ENCODE results near the gene LIG1.

DNA sequence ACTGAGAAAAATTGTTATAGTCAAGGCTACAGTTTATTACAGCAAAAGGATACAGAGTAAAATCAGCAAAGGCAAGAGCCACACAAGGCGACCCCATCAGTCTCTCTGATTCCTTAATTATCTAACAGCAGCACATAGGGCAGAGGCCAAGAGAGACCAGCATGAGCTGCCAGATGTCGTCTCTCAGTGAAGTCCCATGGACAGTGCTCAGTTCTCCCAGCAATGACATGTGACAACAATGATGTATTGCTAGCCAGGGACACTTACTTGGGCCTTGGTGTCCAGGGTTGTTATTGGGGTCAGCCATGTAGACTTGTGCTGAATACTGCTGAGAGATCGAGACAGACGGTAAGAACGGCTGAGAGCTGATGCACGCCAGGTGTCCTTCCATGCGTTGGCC lies 22.6 kb upstream of the LIG1 start:
- TF ChIP-seq, protein P1, sequence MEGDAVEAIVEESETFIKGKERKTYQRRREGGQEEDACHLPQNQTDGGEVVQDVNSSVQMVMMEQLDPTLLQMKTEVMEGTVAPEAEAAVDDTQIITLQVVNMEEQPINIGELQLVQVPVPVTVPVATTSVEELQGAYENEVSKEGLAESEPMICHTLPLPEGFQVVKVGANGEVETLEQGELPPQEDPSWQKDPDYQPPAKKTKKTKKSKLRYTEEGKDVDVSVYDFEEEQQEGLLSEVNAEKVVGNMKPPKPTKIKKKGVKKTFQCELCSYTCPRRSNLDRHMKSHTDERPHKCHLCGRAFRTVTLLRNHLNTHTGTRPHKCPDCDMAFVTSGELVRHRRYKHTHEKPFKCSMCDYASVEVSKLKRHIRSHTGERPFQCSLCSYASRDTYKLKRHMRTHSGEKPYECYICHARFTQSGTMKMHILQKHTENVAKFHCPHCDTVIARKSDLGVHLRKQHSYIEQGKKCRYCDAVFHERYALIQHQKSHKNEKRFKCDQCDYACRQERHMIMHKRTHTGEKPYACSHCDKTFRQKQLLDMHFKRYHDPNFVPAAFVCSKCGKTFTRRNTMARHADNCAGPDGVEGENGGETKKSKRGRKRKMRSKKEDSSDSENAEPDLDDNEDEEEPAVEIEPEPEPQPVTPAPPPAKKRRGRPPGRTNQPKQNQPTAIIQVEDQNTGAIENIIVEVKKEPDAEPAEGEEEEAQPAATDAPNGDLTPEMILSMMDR (IDR thresholded peaks at IDR 0.05) = no peak
- no peak for TF ChIP-seq POLR2A (IDR thresholded peaks at IDR 0.05)
